T follicular helper cell (primary cell): ENCODE results near the gene PTGER4.
A peak's percentile ranks its signal among the peaks of the same experiment; 100 is the strongest.

Source experiments
- DNase-seq: peaks from one replicate; pipeline ENCODE4 v3.0.0-alpha.2; 2020; ENCODE audit warnings: low read depth

Gene PTGER4

DNA sequence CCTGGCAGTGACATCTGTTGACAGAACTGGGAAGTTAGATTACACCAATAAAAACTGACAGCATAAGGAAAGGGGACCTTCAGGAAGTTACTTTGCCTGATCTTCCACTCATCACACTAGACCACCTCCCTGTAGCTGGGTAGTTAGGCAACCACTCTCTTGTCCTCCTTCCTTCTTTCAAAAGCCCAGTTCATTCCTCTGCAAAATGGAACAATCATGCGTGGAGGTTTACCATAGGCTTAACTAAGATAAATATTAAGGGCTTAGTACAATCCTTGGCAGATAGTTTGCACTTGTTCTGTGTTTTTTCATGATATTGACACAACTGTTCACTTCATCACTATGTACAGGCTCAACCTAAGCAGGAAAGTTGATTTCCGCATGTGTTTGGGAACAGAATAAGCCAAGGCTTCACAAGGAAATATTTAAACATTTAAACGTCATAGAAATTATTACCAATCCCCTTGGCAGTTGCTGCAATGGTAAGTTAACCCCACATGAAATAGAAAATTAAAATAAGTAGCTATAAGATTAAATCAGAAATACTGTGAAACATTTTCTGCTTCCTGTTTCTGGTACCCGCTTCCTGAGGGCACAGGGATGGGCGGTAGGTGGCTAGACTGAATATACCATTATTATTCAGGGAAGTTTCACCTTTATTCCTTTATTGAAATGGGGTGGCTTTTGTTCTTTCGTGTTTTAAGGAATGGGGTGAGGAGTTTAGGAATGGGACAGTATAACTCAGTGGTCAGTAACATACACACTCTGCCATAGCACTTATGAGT lies 9.9 kb upstream of the PTGER4 start:
- DNase-seq: no peak

DNA sequence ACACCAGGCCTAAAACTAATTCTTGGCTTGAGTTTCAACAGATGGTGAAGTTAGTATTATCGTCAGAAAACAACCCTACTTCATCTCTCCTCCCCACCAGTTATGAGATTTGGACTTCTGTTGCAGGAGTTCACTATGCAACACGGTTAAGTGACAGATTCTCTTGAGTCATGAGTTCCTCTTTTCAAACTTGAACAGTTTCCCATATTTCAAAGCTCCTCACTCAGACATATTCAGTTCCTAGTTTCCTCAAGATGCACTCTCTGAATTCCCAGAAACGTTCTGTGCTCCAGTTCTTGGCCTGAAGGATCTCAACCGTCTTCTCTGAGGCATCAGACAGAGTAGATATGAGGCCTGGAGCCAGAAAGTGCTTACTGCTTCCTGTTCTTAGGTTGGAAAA lies 7.3 kb upstream of the PTGER4 start:
- DNase-seq: no peak

GRCh38 chr5:40674661-40675235 lies 5.0 kb upstream of the PTGER4 start:
- DNase-seq: no peak

- no peak for DNase-seq
Observed at GRCh38 chr5:40675396-40676133, 4.2 kb upstream of the PTGER4 start.

DNA sequence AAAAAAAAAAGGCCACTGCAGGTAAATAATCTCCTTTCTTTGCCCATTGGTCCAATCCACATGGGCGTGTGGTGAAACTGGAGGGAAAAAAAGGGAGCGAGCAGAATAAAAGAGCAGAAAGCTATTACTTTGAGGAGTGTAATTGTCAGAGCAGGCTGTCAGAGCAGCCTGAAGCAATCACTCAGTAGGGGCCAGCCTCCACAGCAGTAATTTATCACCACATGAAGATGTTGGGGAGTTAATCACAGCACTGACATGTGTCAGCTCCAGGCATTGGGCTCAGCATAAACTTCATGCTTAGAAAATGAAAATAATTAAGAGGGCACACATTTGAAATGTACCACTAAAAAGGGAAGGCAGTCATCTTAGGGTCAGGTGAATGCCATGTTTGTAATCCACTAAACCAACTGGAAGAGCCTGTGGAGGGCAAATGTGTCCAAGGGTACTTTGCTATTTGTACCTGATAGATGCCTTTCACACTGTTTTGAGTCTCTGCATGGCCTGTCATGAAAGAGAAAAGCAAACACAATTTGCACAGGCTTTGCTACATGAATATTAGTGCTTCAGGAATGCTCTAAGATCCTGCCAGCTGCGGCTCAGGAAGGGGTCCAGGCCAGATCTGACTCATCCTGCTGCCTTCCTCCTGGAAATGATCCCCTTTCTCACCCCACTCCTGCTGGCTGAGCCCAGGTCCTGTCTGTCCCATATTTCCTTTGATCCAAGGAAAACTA lies 2.9 kb upstream of the PTGER4 start:
- DNase-seq: no peak

- DNase-seq: no peak
Observed at GRCh38 chr5:40677456-40677855, 2.3 kb upstream of the PTGER4 start.

GRCh38 chr5:40678026-40678425 lies 1.7 kb upstream of the PTGER4 start:
- no peak for DNase-seq

DNA sequence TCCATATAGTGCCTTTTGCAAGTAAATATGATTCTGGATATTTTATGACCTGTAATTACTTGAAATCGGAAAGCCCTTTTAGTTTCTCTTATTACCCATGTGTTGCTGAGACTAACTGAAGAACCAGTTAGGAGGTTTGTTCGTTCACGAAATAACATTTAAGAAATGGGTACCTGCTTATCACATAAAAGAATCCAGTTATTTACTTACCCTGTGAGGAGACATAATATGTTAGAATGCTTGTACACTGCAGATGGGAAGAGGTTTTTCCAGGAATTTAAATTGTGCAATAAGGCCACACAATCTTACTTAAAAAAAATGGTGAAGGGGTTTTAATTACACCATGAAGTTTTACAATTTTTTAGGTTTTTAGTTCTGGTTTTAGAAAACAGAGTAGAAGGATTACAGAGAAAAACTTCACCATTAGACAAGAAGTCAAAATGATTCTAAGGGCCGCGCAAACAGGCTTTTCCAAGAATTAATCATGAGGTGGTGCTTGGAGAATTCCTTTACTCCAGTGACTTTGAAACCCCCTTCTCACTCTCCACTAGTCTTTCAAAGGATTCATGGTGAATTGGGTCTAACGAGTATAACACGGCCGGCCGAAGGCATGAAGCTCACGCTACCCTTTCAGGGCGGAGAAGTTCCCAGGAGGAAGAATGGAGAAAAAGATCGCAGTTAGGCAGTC lies 1.1 kb upstream of the PTGER4 start:
- no peak for DNase-seq

GRCh38 chr5:40679148-40679912 lies 385 bp upstream of the PTGER4 start:
- DNase-seq: peak; percentile 87

GRCh38 chr5:40680741-40681362 lies 1.1 kb downstream of the PTGER4 start:
- peak; percentile 30 for DNase-seq

- DNase-seq: no peak
Observed at GRCh38 chr5:40681363-40682153, 1.8 kb downstream of the PTGER4 start.

DNA sequence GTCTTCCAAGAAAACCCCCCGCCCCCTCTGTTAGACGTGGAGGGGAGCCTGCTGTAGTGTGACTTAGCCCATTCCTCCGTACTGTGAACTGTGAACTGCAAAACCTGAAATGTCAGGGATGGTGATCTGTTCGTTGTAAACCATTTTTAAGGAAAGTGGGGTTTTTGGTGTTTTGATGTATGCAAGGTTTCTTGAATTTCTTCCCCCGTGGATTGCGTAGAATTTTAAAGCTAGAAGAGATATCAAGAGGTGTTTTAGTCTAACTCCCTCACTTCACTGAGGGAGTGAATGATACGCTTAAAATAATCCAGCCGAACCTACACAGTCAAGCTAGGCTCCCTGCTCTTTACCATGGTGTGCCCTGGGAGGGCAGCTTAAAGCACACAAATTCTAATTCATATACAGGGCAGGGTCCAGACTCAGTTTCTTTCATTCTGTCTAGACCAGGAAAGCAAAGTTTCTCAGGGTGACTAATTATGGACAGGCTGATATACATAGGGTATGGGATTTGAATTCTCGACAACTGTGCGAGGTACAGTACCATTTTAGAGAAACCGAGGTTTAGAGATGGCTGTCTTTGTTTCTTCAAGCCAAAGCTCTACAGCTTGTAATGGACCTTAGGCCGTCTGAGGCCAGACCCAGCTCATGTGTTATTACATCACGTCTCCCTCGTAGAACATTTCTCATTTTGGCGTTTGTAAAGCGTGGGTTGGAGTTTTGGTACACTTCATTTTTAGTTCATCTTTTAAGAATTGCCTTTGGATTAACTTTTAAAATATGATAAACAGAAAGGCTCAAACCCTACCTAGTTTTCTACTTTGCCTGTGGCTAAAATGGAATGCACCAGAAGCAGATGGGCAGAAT lies 2.7 kb downstream of the PTGER4 start:
- no peak for DNase-seq

DNA sequence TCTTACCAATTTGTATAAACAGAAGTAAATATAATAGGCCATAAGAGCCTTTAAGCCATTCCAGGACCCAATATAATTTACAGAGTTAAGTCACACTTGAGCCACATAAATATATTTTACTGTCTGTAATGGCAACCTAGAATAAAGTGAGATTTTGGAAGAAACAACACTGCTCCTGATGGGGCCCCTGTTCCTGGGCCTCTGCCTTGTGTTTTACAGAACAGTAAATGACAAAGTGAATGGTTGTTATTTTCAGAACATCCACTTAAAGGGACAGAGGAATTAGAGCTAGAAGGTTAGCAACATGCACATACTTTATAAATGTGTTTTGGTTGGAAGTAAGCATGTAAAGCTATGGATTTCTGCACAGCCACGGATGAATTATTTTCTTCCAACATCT lies 3.6 kb downstream of the PTGER4 start:
- no peak for DNase-seq

DNA sequence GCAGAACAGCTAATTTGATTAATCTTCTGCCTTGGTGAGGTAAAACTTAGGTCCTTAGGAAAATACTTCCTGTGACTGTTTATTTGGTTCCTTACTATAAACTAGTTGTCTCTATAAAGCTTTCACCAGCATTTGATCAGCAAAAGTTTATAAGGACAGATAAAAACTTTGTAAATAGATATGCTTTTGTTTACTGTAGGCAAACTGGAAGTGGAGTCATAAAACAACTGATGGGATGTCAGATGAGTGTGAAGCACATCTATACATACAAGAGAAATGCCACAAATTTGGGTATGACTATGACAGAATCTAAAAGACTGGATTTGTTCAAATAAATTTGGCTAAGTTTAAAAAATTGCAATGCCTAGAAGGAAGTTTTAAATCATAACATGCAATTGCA lies 5.5 kb downstream of the PTGER4 start:
- no peak for DNase-seq

DNA sequence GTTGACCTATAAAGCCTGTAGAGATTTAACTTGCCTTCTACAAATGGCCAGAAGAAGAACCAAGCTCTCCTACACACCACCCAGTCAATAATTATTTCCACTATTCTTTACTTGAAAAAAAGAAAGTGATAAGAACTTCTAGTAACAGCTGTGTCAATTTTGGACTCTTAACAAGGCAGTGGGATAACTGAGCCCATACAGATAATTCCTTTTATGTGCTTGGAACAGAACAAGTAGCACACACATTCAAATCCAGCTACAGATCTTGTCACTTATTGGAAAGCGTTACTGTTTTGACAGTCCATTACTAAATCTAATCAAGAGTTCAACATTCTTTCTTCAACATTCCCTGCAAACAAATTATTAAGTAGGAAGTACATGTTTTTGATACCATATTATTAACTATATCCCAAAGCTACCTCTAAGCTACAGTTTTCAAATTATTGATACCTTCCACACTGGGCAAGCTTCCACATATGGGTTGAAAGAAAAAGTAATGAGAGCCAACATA lies 6.3 kb downstream of the PTGER4 start:
- DNase-seq: no peak

- DNase-seq: no peak
Observed at GRCh38 chr5:40687321-40687720, 7.6 kb downstream of the PTGER4 start.

- peak; percentile 80 for DNase-seq
Observed at GRCh38 chr5:40688127-40688761, 8.5 kb downstream of the PTGER4 start.

- DNase-seq: no peak
Observed at GRCh38 chr5:40688996-40689395, 9.3 kb downstream of the PTGER4 start.
